HEK293 (cell line): ENCODE results near the gene CAMP.
A peak's percentile ranks its signal among the peaks of the same experiment; 100 is the strongest.

Experiments used
- FEZF1 ChIP-seq: fragments of 450-650 bp; formaldehyde crosslinking; IDR thresholded peaks from 2 replicates; pipeline ENCODE4 v1.5.1; 2016; ENCODE audit warnings: missing biosample characterization, missing genetic modification characterization
- HOXA7 ChIP-seq: sonication (generic); formaldehyde crosslinking; IDR thresholded peaks from 2 replicates; pipeline ENCODE4 v1.8.1; 2022; ENCODE audit warnings: missing genetic modification reagents, borderline replicate concordance
- KLF1 ChIP-seq: fragments of 450-650 bp; formaldehyde crosslinking; IDR thresholded peaks from 2 replicates; pipeline ENCODE4 v1.5.1; 2016; ENCODE audit warnings: missing biosample characterization, missing genetic modification characterization
- KLF10 ChIP-seq: fragments of 450-650 bp; IDR thresholded peaks from 2 replicates; pipeline ENCODE4 v1.5.1; 2018; ENCODE audit warnings: missing biosample characterization, mild to moderate bottlenecking, missing genetic modification characterization
- KLF7 ChIP-seq: fragments of 450-650 bp; formaldehyde crosslinking; IDR thresholded peaks from 2 replicates; pipeline ENCODE4 v1.5.1; 2016; ENCODE audit warnings: missing biosample characterization, missing genetic modification characterization, borderline replicate concordance
- KLF8 ChIP-seq: fragments of 450-650 bp; formaldehyde crosslinking; IDR thresholded peaks from 2 replicates; pipeline ENCODE4 v1.5.1; 2016; ENCODE audit warnings: missing biosample characterization, missing genetic modification characterization
- MEIS1 ChIP-seq: sonication (generic); formaldehyde crosslinking; IDR thresholded peaks from 2 replicates; pipeline ENCODE4 v1.8.1; 2022; ENCODE audit warnings: missing genetic modification reagents, mild to moderate bottlenecking, borderline replicate concordance
- OSR2 ChIP-seq: fragments of 450-650 bp; formaldehyde crosslinking; IDR thresholded peaks from 2 replicates; pipeline ENCODE4 v1.5.1; 2016; ENCODE audit warnings: missing biosample characterization, missing genetic modification characterization
- SP7 ChIP-seq: fragments of 450-650 bp; formaldehyde crosslinking; IDR thresholded peaks from 2 replicates; pipeline ENCODE4 v1.5.1; 2016; ENCODE audit warnings: missing biosample characterization, missing genetic modification characterization
- WT1 ChIP-seq: fragments of 450-650 bp; formaldehyde crosslinking; IDR thresholded peaks from 2 replicates; pipeline ENCODE4 v1.5.1; 2016; ENCODE audit warnings: missing biosample characterization, missing genetic modification characterization
- ZBTB17 ChIP-seq: fragments of 450-650 bp; formaldehyde crosslinking; IDR thresholded peaks from 2 replicates; pipeline ENCODE4 v1.5.1; 2016; ENCODE audit warnings: missing biosample characterization, missing genetic modification characterization
- ZBTB8A ChIP-seq: fragments of 450-650 bp; formaldehyde crosslinking; IDR thresholded peaks from 2 replicates; pipeline ENCODE4 v1.5.1; 2016; ENCODE audit warnings: missing biosample characterization, missing genetic modification characterization
- ZFP37 ChIP-seq: fragments of 450-650 bp; formaldehyde crosslinking; IDR thresholded peaks from 2 replicates; pipeline ENCODE4 v1.5.1; 2016; ENCODE audit warnings: missing biosample characterization, missing genetic modification characterization
- ZNF112 ChIP-seq: fragments of 450-650 bp; formaldehyde crosslinking; IDR thresholded peaks from 2 replicates; pipeline ENCODE4 v1.5.0; 2017; ENCODE audit warnings: missing biosample characterization, missing genetic modification characterization
- ZNF157 ChIP-seq: fragments of 450-650 bp; formaldehyde crosslinking; IDR thresholded peaks from 2 replicates; pipeline ENCODE4 v1.5.1; 2016; ENCODE audit warnings: missing biosample characterization, missing genetic modification characterization
- ZNF16 ChIP-seq: fragments of 450-650 bp; formaldehyde crosslinking; IDR thresholded peaks from 2 replicates; pipeline ENCODE4 v1.5.1; 2016; ENCODE audit warnings: low read depth, missing biosample characterization, missing genetic modification characterization
- ZNF184 ChIP-seq: fragments of 450-650 bp; IDR thresholded peaks from 2 replicates; pipeline ENCODE4 v1.5.1; 2018; ENCODE audit warnings: missing biosample characterization, mild to moderate bottlenecking, missing genetic modification characterization
- ZNF2 ChIP-seq: fragments of 450-650 bp; formaldehyde crosslinking; IDR thresholded peaks from 2 replicates; pipeline ENCODE4 v1.5.1; 2016; ENCODE audit warnings: missing biosample characterization, missing genetic modification characterization
- ZNF248 ChIP-seq: fragments of 450-650 bp; formaldehyde crosslinking; IDR thresholded peaks from 2 replicates; pipeline ENCODE4 v1.5.1; 2017; ENCODE audit warnings: missing biosample characterization, missing genetic modification characterization
- ZNF274 ChIP-seq, 2 experiments: fragments of 200-500 bp in 1 of 2; fragments of 450-650 bp in 1 of 2; sonication (Bioruptor generic) in 1 of 2; formaldehyde crosslinking in 1 of 2; IDR thresholded peaks; 2 replicates each; pipeline versions ENCODE4 v1.5.1 to v1.6.1; 2014 to 2016; ENCODE audit warnings: borderline replicate concordance in 1 of 2, inconsistent platforms in 1 of 2, low read length in 1 of 2, missing biosample characterization in 1 of 2, missing genetic modification characterization in 1 of 2
- ZNF280D ChIP-seq: fragments of 450-650 bp; formaldehyde crosslinking; IDR thresholded peaks from 2 replicates; pipeline ENCODE4 v1.5.1; 2016; ENCODE audit warnings: missing biosample characterization, missing genetic modification characterization
- ZNF341 ChIP-seq: fragments of 450-650 bp; formaldehyde crosslinking; IDR thresholded peaks from 2 replicates; pipeline ENCODE4; 2016; ENCODE audit warnings: low read depth, missing biosample characterization, missing genetic modification characterization
- ZNF37A ChIP-seq: fragments of 450-650 bp; IDR thresholded peaks from 2 replicates; pipeline ENCODE4 v1.5.1; 2018; ENCODE audit warnings: missing biosample characterization, missing genetic modification characterization
- ZNF473 ChIP-seq: fragments of 450-650 bp; formaldehyde crosslinking; IDR thresholded peaks from 2 replicates; pipeline ENCODE4 v1.5.1; 2017; ENCODE audit warnings: missing biosample characterization, missing genetic modification characterization
- ZNF510 ChIP-seq: fragments of 450-650 bp; formaldehyde crosslinking; IDR thresholded peaks from 2 replicates; pipeline ENCODE4 v1.5.1; 2018; ENCODE audit warnings: mild to moderate bottlenecking, missing genetic modification characterization, missing biosample characterization; ENCODE audit not compliant: insufficient replicate concordance
- ZNF548 ChIP-seq: fragments of 450-650 bp; formaldehyde crosslinking; IDR thresholded peaks from 2 replicates; pipeline ENCODE4 v1.5.1; 2016; ENCODE audit warnings: missing biosample characterization, missing genetic modification characterization
- ZNF560 ChIP-seq: fragments of 450-650 bp; formaldehyde crosslinking; IDR thresholded peaks from 2 replicates; pipeline ENCODE4 v1.5.1; 2017; ENCODE audit warnings: missing biosample characterization, missing genetic modification characterization, borderline replicate concordance
- ZNF571 ChIP-seq: fragments of 450-650 bp; formaldehyde crosslinking; IDR thresholded peaks from 2 replicates; pipeline ENCODE4 v1.5.0; 2017; ENCODE audit warnings: missing biosample characterization, missing genetic modification characterization
- ZNF626 ChIP-seq: fragments of 450-650 bp; sonication (Bioruptor Pico); formaldehyde crosslinking; IDR thresholded peaks from 2 replicates; pipeline ENCODE4 v1.5.1; 2018; ENCODE audit warnings: missing biosample characterization, missing genetic modification characterization, inconsistent platforms
- ZNF645 ChIP-seq: fragments of 450-650 bp; formaldehyde crosslinking; IDR thresholded peaks from 2 replicates; pipeline ENCODE4; 2016; ENCODE audit warnings: missing biosample characterization, missing genetic modification characterization
- ZNF654 ChIP-seq: fragments of 450-650 bp; formaldehyde crosslinking; IDR thresholded peaks from 2 replicates; pipeline ENCODE4 v1.5.1; 2016; ENCODE audit warnings: low read depth, missing biosample characterization, missing genetic modification characterization
- ZNF777 ChIP-seq: fragments of 450-650 bp; formaldehyde crosslinking; IDR thresholded peaks from 2 replicates; pipeline ENCODE4 v1.5.1; 2017; ENCODE audit warnings: missing biosample characterization, missing genetic modification characterization, borderline replicate concordance
- ZNF792 ChIP-seq: fragments of 450-650 bp; formaldehyde crosslinking; IDR thresholded peaks from 2 replicates; pipeline ENCODE4 v1.5.1; 2016; ENCODE audit warnings: missing biosample characterization, missing genetic modification characterization
- TF ChIP-seq, protein P1 (sequence below): fragments of 450-650 bp; formaldehyde crosslinking; IDR thresholded peaks from 2 replicates; pipeline ENCODE4 v1.5.1; 2016; ENCODE audit warnings: missing biosample characterization, missing genetic modification characterization
- TF ChIP-seq, protein P2 (sequence below): fragments of 450-650 bp; formaldehyde crosslinking; IDR thresholded peaks from 2 replicates; pipeline ENCODE4 v1.5.1; 2017; ENCODE audit warnings: missing biosample characterization, missing genetic modification characterization
- TF ChIP-seq, protein P3 (sequence below): fragments of 450-650 bp; formaldehyde crosslinking; IDR thresholded peaks from 2 replicates; pipeline ENCODE4 v1.5.1; 2017; ENCODE audit warnings: missing biosample characterization, missing genetic modification characterization

The CAMP gene

GRCh38 chr3:48232734-48233133, 9.4 kb downstream of the CAMP start (continued):
- TF ChIP-seq ZNF510 (tag by site-specific recombination): no peak
- no peak for TF ChIP-seq MEIS1 (CRISPR knock-in tag)
- TF ChIP-seq ZNF777 (tag by site-specific recombination): no peak
- 0 out of 2 replicates have a peak, but pooled peaks have one; percentile 18 for TF ChIP-seq ZFP37 (tag by site-specific recombination)
- TF ChIP-seq, protein P1, sequence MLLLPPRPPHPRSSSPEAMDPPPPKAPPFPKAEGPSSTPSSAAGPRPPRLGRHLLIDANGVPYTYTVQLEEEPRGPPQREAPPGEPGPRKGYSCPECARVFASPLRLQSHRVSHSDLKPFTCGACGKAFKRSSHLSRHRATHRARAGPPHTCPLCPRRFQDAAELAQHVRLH: no peak
- TF ChIP-seq OSR2 (tag by site-specific recombination): no peak
- TF ChIP-seq ZNF341 (tag by site-specific recombination): no peak
- no peak for TF ChIP-seq ZNF37A (tag by site-specific recombination)
- no peak for TF ChIP-seq ZNF560 (tag by site-specific recombination)
- no peak for TF ChIP-seq KLF1
- TF ChIP-seq HOXA7 (CRISPR knock-in tag): no peak
- peak; percentile 95 for TF ChIP-seq ZNF654
- TF ChIP-seq ZBTB8A (tag by site-specific recombination): no peak
- no peak for TF ChIP-seq ZNF248 (tag by site-specific recombination)
- TF ChIP-seq SP7 (tag by site-specific recombination): peak; percentile 47; the same call in 1 of the 2 replicates
- TF ChIP-seq ZNF571: no peak
- TF ChIP-seq, protein P2, sequence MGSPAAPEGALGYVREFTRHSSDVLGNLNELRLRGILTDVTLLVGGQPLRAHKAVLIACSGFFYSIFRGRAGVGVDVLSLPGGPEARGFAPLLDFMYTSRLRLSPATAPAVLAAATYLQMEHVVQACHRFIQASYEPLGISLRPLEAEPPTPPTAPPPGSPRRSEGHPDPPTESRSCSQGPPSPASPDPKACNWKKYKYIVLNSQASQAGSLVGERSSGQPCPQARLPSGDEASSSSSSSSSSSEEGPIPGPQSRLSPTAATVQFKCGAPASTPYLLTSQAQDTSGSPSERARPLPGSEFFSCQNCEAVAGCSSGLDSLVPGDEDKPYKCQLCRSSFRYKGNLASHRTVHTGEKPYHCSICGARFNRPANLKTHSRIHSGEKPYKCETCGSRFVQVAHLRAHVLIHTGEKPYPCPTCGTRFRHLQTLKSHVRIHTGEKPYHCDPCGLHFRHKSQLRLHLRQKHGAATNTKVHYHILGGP (tag by site-specific recombination): no peak
- TF ChIP-seq ZNF626 (tag by site-specific recombination): no peak
- no peak for TF ChIP-seq ZNF274 (IDR thresholded peaks at IDR 0.05; ENCODE audit: low read length)
- no peak for TF ChIP-seq ZNF274 (tag by site-specific recombination; IDR thresholded peaks at IDR 0.05; ENCODE audit: borderline replicate concordance)
- no peak for TF ChIP-seq ZNF16 (tag by site-specific recombination)
- TF ChIP-seq ZNF157 (tag by site-specific recombination): no peak
- no peak for TF ChIP-seq ZNF473
- TF ChIP-seq ZNF792 (tag by site-specific recombination): no peak
- no peak for TF ChIP-seq ZNF280D
- TF ChIP-seq KLF8 (tag by site-specific recombination): no peak
- no peak for TF ChIP-seq KLF10
- no peak for TF ChIP-seq ZNF112
- TF ChIP-seq ZNF645: no peak
- no peak for TF ChIP-seq ZNF548
- 0 out of 2 replicates have a peak, but pooled peaks have one; percentile 17 for TF ChIP-seq WT1 (tag by site-specific recombination)
- peak; percentile 37; the same call in 1 of the 2 replicates for TF ChIP-seq ZNF2 (tag by site-specific recombination)
- no peak for TF ChIP-seq FEZF1
- TF ChIP-seq, protein P3, sequence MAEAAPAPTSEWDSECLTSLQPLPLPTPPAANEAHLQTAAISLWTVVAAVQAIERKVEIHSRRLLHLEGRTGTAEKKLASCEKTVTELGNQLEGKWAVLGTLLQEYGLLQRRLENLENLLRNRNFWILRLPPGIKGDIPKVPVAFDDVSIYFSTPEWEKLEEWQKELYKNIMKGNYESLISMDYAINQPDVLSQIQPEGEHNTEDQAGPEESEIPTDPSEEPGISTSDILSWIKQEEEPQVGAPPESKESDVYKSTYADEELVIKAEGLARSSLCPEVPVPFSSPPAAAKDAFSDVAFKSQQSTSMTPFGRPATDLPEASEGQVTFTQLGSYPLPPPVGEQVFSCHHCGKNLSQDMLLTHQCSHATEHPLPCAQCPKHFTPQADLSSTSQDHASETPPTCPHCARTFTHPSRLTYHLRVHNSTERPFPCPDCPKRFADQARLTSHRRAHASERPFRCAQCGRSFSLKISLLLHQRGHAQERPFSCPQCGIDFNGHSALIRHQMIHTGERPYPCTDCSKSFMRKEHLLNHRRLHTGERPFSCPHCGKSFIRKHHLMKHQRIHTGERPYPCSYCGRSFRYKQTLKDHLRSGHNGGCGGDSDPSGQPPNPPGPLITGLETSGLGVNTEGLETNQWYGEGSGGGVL: peak; percentile 29; the same call in 1 of the 2 replicates
- TF ChIP-seq ZNF184 (tag by site-specific recombination): no peak
- no peak for TF ChIP-seq KLF7 (tag by site-specific recombination)
- 0 out of 2 replicates have a peak, but pooled peaks have one; percentile 38 for TF ChIP-seq ZBTB17 (tag by site-specific recombination)
